Glutamatergic neuron (in vitro differentiated cells): ENCODE data around the gene SPRED1. TPM values are rescaled to one million over a fixed set of nuclear protein-coding genes. Genes with fewer than 3 reads are reported as not detected.

Experiments
- DNase-seq: peaks from one replicate; pipeline ENCODE4 v3.0.0; 2022
- H3K27ac Mint-ChIP-seq: one replicate; pipeline ENCODE4 v1.8.0; 2020; ENCODE audit warnings: mild to moderate bottlenecking, mixed read lengths, inconsistent platforms; ENCODE audit not compliant: unreplicated experiment
- H3K27me3 Mint-ChIP-seq: one replicate; pipeline ENCODE4 v1.8.0; 2020; ENCODE audit warnings: mild to moderate bottlenecking, moderate library complexity, mixed read lengths, inconsistent platforms; ENCODE audit not compliant: unreplicated experiment
- H3K36me3 Mint-ChIP-seq: one replicate; pipeline ENCODE4 v1.8.0; 2020; ENCODE audit warnings: mild to moderate bottlenecking, mixed read lengths, inconsistent platforms; ENCODE audit not compliant: unreplicated experiment
- H3K4me1 Mint-ChIP-seq: one replicate; pipeline ENCODE4 v1.8.0; 2020; ENCODE audit warnings: mild to moderate bottlenecking, low read depth, mixed read lengths, inconsistent platforms; ENCODE audit not compliant: unreplicated experiment
- H3K4me3 Mint-ChIP-seq: one replicate; pipeline ENCODE4 v1.8.0; 2020; ENCODE audit warnings: mild to moderate bottlenecking, mixed read lengths, inconsistent platforms; ENCODE audit not compliant: unreplicated experiment
- H3K9me3 Mint-ChIP-seq: one replicate; pipeline ENCODE4 v1.8.0; 2020; ENCODE audit warnings: mild to moderate bottlenecking, moderate library complexity, mixed read lengths, inconsistent platforms; ENCODE audit not compliant: unreplicated experiment
- CTCF ChIP-seq: fragments of 200-600 bp; sonication (generic); IDR thresholded peaks from one replicate; pipeline ENCODE4 v1.5.0; 2021; ENCODE audit not compliant: partially characterized antibody, unreplicated experiment
- total RNA-seq: library from RNA; stranded (reverse); fragmentation: NEBNext Ultra II Directional; extraction: Animal tissue kit (Norgen Biotek cat#: 25700); gene quantifications from one replicate; pipeline ENCODE4 v1.2.1, GENCODE V29; 2021; ENCODE audit not compliant: unreplicated experiment

The SPRED1 gene
- total RNA-seq, 1 donor from 2014 or later = 2.4 TPM

DNA sequence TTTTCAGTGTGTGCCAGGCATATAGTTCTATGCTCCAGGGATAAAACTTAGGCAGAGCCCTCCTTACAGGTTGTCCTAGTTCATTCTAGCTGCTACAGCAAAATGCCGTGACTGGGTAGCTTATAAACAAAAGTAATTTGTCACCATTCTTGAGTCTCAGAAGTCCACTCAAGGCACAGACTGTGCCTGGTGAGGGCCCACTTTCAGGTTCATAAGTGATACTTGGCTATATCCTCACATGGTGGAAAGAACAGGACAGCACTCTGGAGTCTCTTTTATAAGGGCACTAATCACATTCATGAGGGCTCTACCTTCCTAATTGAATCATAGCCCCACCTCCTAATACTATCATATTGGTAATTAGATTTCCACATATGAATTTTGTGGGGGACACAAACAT is 80.1 kb downstream of the SPRED1 start:
- Mint-ChIP-seq H3K27ac (no peak overlapping the region), H3K4me3 (no peak overlapping the region), H3K27me3 (no peaks in the 10 kb centered on the region), H3K36me3 (no peaks in the 10 kb centered on the region), H3K9me3 (no peaks in the 10 kb centered on the region), H3K4me1 (no peaks in the 10 kb centered on the region)
- no peak for TF ChIP-seq CTCF
- no peak for DNase-seq

- Mint-ChIP-seq H3K9me3 (no peaks in the 10 kb centered on the region), H3K4me1 (no peaks in the 10 kb centered on the region), H3K27ac (no peak overlapping the region), H3K4me3 (no peak overlapping the region), H3K27me3 (no peaks in the 10 kb centered on the region), H3K36me3 (no peaks in the 10 kb centered on the region)
- TF ChIP-seq CTCF = no peak
- DNase-seq = no peak
Observed at GRCh38 chr15:38335116-38335515, 82.5 kb downstream of the SPRED1 start.

GRCh38 chr15:38344351-38344750 is 91.7 kb downstream of the SPRED1 start:
- H3K4me3 Mint-ChIP-seq = no peak overlapping the region
- no peaks in the 10 kb centered on the region for H3K4me1 Mint-ChIP-seq
- H3K9me3 Mint-ChIP-seq = no peaks in the 10 kb centered on the region
- H3K27me3 Mint-ChIP-seq = no peaks in the 10 kb centered on the region
- H3K36me3 Mint-ChIP-seq = no peaks in the 10 kb centered on the region
- no peak overlapping the region for H3K27ac Mint-ChIP-seq
- no peak for DNase-seq
- TF ChIP-seq CTCF = no peak

GRCh38 chr15:38349251-38349650 is 96.6 kb downstream of the SPRED1 start:
- no peaks in the 10 kb centered on the region for H3K9me3 Mint-ChIP-seq
- H3K27ac Mint-ChIP-seq = no peak overlapping the region
- H3K36me3 Mint-ChIP-seq = no peaks in the 10 kb centered on the region
- H3K27me3 Mint-ChIP-seq = no peaks in the 10 kb centered on the region
- TF ChIP-seq CTCF = no peak
- no peak for DNase-seq
- no peak overlapping the region for H3K4me3 Mint-ChIP-seq
- no peaks in the 10 kb centered on the region for H3K4me1 Mint-ChIP-seq

- Mint-ChIP-seq H3K36me3 (no peaks in the 10 kb centered on the region), H3K4me3 (no peak overlapping the region), H3K9me3 (no peaks in the 10 kb centered on the region), H3K4me1 (no peaks in the 10 kb centered on the region), H3K27ac (no peak overlapping the region), H3K27me3 (no peaks in the 10 kb centered on the region)
- no peak for DNase-seq
- no peak for TF ChIP-seq CTCF
Observed at GRCh38 chr15:38351466-38351865, 98.8 kb downstream of the SPRED1 start.
